ENCODE data around the gene ZFYVE28.
"Not testable (repeated sequence)": the region's sequence is repeated elsewhere in the genome, so short reads cannot be mapped to it uniquely, and the experiment has no call there.

ZFYVE28 gene

DNA sequence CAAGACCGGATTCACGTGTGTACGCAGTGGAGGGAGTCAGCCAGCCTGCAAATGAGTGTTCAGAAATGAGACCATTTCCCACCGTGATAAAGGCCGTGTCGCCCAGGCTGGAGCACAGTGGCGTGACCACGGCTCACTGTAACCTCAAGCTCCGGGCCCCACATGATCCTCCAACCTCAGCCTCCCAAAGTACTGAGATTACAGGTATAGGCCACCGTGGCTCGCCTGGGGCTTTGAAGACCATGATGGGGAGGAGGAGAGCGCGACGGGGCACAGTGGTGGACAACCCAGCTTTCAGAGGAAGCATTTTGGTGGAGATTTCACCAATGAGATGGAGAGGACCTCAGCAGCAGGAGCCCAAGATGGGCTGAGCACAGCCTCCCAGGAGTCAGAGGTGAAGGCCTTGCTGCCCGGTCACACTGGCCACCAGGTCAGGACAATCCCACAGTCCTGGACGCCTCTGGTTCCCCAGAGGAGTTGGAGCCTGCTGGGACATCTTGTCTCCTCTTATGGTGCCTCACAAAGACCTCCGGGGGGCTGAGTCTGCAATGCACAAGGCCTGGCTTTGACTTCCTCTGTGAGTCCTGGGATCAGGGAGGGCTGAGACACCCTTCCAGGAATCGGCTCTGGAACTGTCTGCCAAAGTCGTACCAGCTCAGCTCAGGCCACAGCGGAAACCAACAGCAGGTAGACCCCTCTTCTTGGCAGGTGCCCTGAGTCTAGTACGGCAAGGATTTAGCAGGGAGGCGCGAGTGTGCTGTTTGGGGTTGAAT lies 134.1 kb downstream of the ZFYVE28 start:
- DNase-seq: no peak

DNA sequence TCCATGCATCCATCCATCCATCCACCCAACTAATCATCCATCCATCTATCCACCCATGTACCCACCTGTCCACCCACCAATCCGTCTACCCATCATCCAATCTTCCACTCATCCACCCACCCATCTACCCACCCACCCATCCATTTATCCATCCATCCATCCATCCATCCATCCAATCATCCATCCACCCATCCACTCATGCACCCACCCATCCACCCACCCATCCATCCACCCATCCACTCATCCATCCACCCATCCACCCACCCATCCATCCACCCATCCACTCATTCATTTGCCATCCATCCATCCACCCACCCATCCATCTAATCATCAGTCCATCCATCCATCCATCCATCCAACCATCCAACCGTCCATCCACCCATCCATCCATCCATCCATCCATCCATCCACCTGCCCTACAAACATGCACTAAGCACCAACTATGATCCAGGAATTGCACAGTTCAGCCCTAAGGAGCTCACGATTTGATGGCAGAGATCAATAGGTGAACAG lies 135.2 kb downstream of the ZFYVE28 start:
- no peak for DNase-seq

DNA sequence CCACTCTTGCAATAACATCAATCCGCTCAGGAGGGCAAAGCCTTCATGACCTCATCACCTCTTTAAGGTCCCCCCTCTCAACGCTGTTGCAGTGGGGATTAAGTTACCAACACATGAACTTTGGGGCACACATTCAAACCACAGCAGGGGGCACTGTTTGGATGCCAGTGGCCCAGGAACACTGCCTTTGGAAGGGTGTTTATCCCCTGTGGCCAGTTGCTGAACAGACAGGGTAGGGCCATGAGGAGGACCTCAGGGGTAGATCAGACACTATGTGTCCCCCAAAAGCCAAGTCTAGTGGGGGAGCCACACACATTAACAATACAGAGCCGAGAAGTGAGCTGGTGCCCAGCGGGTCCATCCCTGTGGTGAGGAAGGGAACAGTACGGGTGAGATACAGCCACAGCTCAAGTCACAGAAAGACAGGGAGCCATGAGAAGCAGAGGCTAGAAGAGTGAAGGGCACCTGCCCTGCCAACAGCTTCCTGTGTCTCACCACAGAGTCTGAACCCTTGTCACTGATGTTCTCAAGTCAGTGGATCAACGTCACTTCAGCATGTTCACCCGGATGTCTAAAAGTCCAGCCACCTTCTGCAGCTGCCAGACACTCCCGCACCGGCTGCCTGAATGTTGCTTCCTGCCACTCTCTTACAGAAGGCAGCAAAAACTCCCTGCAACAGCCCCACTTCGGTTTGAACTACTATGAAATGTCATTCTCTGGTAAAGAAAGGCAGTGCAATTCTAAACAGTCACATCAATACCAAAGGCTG lies 136.7 kb downstream of the ZFYVE28 start:
- peak; percentile 40 for DNase-seq

DNA sequence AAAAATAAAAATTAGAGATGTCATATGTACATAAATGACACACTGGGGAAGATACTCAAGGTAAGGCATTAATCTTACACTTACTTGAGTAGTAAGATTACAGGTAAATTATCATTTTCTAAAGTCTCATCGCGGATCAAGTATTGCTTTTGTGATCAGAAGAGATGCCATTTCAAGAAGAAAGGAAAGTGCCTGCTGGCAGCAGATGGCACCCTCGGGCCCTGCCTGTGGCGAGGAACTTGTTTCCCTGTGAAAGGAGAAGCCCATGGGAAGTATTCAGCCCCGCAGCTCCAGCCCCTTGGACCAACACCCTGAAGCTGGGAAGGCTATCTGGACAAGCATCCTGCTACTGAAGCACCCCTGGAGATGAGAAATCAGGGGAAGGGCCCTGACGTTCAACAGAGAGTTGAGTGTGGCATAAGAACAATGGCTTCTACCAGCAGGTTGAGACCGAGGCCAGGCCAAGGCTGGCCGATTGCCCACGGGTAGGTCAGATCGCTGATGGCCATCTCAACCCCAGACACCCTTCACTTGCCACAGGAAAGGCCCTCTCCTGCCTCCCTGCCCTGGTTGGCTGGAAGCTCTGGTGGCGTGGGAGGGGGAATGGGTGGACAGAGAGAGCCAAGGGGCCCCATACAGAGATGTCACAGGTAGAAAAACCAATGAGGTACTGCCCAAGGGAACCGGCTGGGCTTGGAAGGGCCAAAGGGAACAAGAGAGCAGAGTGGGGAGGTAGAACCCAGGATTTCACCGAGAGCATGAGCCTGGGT lies 137.7 kb downstream of the ZFYVE28 start:
- DNase-seq: peak; percentile 18

DNA sequence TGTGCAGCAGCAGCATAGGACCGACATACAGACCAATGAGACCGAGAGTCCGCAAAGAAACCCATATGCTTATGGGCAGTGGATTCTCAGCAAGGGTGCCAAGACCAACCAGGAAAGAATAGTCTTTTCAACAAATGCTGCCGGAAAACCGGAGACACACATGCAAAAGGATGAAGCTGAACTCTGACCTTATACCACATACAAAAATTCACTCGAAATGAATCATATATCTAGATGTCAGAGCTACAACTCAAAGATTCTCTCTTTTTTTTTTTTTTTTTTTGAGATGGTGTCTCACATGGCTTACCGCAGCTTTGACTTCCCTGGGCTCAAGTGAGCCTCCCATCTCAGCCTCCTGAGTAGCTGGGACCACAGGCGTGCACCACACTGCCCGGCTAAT lies 140.5 kb downstream of the ZFYVE28 start:
- no peak for DNase-seq

DNA sequence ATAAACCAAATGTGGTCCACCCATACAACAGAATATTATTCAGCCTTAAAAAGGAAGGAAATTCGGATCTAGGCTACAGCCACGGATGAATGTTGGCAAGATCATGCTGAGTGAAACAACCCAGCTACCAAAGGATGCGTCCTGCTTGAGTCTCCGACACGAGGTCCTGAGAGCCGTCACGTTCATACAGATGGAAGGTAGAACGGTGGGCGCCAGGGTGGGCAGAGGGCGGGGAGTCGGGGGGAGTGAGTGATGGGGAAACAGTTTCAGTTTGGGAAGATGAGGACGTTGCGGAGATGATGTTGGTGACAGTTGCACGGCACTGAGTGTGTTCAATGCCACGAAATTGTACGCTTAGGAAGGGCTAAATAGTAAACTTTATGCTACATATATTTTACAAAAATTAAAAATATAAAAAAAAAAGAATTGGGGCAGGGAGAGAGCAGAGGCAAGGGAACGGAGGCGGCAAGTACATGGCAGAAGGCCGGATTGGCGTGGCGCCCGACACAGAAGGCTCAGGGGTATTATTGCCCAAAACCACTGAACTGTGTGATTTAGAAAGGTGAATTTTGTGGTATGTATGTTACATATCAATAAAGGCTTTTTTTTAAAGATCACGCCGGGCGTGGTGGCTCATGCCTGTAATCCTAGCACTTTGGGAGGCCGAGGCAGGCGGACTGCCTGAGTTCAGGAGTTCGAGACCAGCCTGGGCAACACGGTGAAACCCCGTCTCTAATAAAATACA lies 141.7 kb downstream of the ZFYVE28 start:
- no peak for DNase-seq

DNA sequence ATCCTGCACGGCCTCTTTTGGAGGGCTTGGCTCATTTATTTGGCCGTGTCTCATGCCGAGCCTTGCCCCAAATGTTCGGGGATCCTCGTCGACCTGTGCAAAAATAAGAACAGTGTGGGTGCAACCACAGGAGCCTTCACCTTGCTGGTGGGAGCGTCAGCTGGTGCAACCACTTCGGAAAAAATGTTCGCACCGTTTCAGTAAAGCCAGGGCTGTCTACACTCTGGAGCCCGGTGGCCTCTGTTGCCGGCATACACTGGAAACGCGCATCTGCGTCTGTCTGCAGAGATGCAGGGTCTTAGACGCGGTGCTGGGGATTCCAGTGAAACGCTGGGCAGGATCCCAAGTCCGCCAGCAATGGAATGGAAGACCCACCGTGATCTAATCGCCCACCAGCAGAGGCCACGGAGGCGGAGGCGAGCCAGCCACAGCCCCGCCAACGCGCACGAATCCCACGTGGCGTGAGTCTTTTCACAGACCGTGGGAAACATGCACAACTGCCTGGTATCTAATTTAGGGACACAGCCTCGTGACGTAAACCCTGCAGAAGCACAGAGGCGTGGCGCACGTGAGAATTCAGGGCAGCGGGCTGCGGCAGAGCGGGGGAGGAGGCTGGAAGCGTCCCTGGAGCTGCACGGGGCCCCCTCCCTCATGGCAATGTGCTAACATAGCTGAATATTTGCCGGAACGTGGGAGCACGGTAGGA lies 142.7 kb downstream of the ZFYVE28 start:
- no peak for DNase-seq

DNA sequence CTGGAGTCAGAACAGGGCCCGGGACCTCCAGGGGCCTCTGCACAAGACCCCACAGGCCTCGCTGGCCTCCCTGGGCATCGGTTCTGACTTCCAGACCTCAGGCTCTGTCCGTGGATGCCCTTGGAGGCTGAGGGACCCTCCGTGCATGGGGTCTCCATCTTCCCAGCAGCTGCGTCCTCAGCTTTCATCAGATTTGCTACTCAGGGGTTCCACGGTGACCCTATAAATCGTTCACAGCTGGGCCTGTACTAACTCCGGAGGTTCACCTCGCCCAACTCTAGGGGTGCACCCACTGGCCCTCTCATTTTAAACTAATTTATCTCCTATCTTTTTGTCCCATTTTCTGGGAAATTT lies 143.4 kb downstream of the ZFYVE28 start:
- DNase-seq: not testable (repeated sequence)

DNA sequence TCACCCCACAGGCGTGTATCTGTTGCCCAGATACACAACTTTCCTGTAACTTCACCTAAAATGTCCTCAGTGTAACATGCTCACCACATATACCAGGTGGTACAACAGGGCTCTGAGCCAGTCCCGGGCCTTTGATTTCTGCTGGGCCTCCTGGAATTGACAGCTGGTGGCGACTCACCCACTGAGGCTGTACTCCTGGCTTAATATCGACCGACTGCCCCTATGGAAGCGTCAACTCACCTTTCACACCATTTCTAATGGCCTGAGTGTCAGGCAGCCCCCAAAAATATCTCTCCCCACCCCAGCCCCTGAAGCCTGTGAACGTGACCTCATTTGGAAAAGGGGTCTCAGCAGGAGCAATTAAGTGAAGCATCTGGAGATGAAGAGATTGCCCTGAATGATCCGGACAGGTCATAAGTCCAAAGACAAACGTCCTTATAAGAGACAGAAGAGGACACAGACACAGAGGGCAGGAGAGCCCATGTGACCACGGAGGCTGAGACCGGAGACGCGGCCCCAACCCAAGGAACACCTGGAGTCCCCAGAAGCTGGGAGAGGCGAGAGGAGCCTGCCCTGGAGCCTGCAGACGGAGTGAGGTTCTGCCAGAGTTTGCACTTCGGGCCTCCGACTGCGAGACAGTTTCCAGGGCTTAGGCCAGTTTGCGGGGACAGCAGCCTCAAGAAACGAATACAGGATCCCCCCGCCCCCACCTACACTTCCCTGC lies 144.0 kb downstream of the ZFYVE28 start:
- DNase-seq: no peak

DNA sequence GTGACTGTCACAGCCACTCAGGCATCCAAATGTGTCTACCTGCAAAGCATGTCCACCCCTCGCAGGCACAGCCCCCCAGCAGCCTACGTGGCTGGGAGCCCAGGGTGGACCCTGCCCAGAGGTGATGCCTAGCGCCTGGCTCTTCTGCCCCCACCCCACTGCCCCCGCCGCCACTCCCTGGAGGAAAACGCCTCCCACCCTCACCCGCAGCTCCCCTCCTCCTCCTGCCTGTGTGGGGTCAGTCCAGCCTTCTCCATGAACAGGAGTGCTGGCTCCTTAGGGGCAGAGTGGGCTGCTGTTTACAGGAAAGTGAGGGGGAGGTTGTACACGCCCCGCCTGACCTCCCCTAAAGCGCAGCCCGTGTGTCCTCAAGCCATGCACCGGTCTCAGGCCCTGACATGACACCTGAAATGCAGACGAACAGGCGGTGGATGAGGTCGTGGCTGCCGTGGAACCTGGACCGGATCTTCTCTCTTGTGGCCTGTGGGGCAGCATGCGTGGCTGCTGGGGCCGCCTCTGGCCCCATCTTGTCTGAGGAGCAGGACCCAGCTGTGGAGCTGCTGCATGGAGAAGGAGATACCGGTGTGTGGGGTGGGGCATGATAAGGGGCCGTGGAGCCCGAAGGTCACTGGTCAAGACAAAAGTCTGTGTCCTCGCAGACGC lies 144.7 kb downstream of the ZFYVE28 start:
- no peak for DNase-seq

DNA sequence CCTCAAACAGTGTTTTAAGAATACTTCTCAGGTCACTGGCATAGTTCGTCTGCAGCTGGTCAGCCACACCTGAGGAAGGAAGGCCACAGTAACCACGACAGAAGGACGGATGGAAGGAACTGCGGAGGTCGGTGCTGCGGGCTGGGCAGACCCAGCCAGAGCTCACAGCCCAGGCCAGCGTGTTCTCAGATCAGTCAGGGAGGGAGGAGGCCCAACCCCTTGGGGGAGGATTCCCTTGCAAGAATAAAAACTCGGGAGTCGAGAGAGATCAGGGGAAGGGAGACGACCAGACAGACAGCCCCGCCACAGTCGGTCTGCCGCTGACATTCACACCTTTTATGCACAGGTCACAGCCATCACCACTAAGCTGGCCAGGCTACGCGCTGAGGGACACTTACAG lies 145.2 kb downstream of the ZFYVE28 start:
- no peak for DNase-seq

DNA sequence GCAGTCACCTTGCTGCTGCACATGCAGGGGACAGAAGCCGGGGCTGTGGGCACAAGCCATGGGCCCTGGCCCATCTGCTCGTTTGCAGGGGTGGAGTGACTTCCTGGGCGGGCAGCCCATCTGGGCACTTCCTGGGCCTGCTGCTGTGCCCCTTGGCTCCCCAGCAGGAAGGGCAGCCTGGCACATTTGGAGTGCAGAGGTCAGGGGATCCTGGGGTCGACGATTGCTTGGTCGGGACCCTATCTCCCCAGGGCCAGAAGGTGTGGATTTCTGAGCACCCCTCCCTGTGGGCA lies 145.7 kb downstream of the ZFYVE28 start:
- DNase-seq: no peak

DNA sequence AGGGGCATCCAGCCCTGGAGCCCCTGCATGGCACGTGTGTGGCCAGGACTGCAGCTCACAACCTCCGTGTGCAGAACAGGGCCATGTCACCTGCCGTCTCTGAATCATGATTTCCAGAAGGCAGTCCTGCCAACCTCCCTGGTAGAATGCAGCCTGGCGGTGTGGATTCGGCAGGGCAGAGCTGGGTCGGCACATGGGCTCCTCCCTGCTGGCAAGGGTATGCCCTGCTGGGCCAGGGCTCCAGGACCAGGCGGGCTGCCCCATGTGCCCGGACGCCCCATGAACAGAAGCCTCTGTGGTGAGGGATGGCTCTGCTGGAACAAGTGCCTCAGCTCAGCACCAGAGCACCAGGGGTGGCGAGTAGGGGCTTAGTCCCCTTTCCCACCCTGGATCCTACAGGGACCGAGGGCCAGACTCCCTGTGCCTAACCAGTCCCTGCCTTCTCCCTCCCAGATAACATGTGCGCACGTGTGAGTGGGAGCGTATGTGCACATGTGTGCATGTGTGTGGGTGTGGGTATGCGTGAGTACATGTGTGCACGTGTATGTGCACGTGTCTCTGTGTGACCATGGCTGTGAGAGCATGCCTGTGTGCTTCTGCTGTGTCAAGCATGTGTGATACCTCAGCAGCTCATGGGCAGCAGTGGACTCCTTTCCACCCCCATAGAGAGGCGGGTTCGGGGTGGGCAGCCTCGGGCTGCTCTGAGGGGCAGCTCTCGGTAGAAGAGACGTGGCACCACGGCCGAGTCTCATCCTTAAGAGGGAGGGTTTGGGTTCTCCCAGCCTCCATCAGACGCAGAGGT lies 146.2 kb downstream of the ZFYVE28 start:
- no peak for DNase-seq

DNA sequence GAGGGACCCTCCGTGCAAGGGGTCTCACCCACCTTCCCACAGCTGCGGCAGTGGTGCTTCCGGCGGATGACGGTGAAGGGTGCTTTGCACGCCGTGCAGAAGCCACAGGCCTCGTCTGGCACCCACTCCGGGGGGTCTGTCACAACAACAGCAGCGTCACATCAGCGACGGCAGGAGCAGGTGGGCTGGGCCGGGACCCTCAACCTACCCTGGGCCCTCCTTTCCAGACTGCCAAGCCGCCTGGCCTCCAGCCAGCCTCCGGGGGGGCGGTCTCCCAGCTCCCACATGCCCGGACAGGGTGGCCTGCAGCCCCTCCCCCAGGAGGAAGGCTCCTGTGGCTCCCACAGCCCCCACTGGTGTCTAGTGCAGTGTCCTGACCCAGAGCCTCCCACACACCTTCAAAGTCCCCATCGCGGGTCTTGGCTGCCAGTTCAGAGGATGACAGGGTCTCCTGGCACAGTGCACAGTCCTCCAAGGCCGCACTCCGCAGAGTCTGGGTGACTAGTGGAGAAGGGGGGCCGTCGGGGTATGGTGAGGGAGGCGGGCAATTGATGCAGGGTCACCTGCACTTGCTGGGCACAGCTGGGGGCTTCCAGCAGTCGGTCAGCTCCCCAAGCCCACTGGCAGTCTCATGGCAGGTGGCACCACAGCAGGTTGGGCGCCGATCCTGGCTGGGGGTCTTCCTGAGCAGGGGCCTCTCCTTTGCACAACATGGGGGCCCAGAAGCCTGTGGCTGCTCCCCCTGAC lies 147.0 kb downstream of the ZFYVE28 start:
- no peak for DNase-seq

DNA sequence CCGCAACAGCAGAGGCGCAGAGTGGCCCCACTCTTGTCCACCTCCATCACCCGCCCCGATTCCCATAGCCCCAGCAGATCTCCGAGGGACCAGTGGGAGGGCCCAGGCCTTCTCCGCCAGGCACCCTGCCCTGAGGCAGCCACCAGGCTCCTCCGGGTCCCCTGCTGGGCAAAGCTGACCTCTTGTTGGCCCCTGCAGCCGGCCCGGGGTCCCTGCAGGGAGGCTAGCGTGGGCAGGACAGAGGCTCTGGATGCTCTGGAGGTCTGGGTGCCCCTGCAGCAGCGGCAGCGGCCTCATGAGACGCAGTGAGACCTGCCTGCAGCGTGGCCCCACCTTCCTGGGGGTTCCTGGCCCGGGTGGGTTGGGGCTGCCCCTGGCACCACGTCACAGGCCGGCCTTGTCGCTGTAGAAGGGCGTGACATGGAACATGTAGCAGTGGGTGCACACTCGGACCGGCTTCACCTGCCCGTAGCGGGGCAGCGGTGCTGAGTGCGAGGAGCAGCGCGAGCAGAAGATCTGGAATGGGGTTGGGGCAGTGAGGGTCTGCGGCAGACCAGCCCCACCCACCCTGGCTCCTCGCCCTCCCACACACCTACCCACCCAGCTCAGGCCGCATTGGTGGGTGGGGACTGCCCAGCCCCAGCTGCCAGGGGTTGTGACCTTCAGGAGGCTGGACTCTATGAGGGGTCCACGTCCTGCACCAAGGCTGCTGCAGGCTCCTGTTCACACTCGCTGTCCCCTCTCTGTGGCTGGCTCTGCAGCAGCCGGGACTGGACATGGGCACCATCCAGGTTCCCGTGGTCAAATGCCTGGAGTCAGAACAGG lies 147.9 kb downstream of the ZFYVE28 start:
- no peak for DNase-seq

DNA sequence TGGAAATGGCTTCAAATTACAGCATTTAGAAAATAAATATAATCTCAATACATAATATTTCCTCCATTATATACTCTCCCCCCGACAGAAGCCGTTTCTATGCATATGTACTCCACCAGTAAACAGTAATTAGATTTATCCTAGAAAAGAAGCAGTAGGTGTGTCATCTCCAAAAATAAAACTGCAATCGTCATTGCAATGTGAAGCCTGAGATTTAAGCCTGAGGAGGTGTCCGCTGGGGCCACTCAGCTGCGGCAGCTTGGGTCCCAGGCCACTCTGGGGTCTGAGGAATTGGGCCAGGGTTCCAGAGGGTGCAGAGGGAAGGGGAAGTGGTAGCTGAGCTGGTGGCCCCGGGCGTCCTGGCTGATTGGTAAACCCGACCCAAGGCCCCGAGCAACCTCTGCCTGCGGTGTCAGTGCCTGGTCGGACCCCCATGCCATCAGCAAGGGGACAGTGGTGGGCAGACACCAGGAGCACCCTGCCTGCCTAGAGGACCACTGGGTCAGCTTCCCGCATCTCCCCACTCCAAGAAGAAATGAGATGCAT lies 148.8 kb downstream of the ZFYVE28 start:
- DNase-seq: no peak

DNA sequence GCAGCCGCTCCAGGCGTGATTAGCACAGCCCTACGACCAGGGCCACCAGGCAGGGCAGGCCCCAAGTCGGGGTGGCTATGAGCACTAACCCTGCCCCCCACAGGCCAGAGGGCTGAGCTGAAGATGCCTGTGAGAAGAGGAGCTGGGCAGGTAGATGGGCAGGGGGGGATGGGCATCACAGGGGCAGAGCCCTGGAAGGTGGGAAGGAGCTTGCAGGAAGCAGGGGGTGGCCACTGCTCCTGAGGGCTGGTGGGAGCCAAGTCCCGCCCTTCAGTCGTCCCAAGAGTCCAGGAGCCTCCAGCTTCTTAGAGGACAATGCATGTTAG lies 149.3 kb downstream of the ZFYVE28 start:
- no peak for DNase-seq

All from MV-4-11 (cell line).